H1 (cell line): ENCODE data around the gene UBQLN4. TPM values are rescaled to one million over a fixed set of nuclear protein-coding genes. Genes with fewer than 3 reads are reported as not detected.
A peak's percentile ranks its signal among the peaks of the same experiment; 100 is the strongest.

Experiments used
- CHD1 ChIP-seq: IDR thresholded peaks from 2 replicates; pipeline ENCODE4 v1.6.1; 2012; ENCODE audit warnings: low read depth, low read length, improper control_type of control experiment
- CTBP2 ChIP-seq: IDR thresholded peaks from 2 replicates; pipeline ENCODE4 v1.7.0; 2011; ENCODE audit warnings: borderline replicate concordance, mild to moderate bottlenecking, moderate library complexity, mixed read lengths, low read length; ENCODE audit not compliant: insufficient read depth, insufficient read length
- GTF2F1 ChIP-seq: IDR thresholded peaks from 2 replicates; pipeline ENCODE4 v1.6.1; 2012; ENCODE audit warnings: low read depth, low read length, improper control_type of control experiment, borderline replicate concordance
- KDM1A ChIP-seq: fragments of 200-600, 300-600 bp; sonication (generic); IDR thresholded peaks from 2 replicates; pipeline ENCODE4 v1.7.1; 2016; ENCODE audit warnings: mild to moderate bottlenecking, low read length, borderline replicate concordance
- KDM5A ChIP-seq: fragments of 200-600 bp; IDR thresholded peaks from 2 replicates; pipeline ENCODE4 v1.7.1; 2012; ENCODE audit warnings: mild to moderate bottlenecking, low read length, inconsistent platforms, mixed read lengths
- PHF8 ChIP-seq: fragments of 200-600 bp; sonication (generic); conservative IDR thresholded peaks from 2 replicates; pipeline ENCODE4 v1.7.1; 2012; ENCODE audit warnings: low read depth, mild to moderate bottlenecking, inconsistent platforms, low read length, moderate library complexity
- POLR2AphosphoS5 ChIP-seq: IDR thresholded peaks from 2 replicates; pipeline ENCODE4 v1.6.1; 2011; ENCODE audit warnings: low read depth, low read length
- RAD21 ChIP-seq, 2 experiments: IDR thresholded peaks in 1 of 2; conservative IDR thresholded peaks in 1 of 2; 2 replicates each; pipeline ENCODE4 v1.6.1; 2011; ENCODE audit warnings: low read depth in 2 of 2, low read length in 2 of 2, improper control_type of control experiment in 1 of 2, inconsistent platforms in 1 of 2, mild to moderate bottlenecking in 1 of 2, moderate library complexity in 1 of 2
- polyA plus RNA-seq, 7 experiments: library from polyadenylated mRNA; depleted of rRNA in 3 of 7; stranded (reverse) in 5 of 7; unstranded in 2 of 7; fragments of >200 nt in 5 of 7; fragments of 200-250 nt in 2 of 7; gene quantifications; 1 replicate in 5 of 7; 2 replicates in 1 of 7; 4 replicates in 1 of 7; pipeline versions ENCODE4 v1.2.1 to v1.2.3, GENCODE V29; 2011 to 2013; ENCODE audit warnings: missing spikeins in 2 of 7, mixed read lengths in 2 of 7
- total RNA-seq: library from RNA; stranded (reverse); fragmentation: NEBNext Ultra II Directional; extraction: Animal tissue kit (Norgen Biotek cat#: 25700); gene quantifications from 2 replicates; pipeline ENCODE4 v1.2.1, GENCODE V29; 2021
- TF ChIP-seq, protein P1 (sequence below): fragments of 300-600 bp; sonication (generic); IDR thresholded peaks from 2 replicates; pipeline ENCODE4 v1.7.1; 2012; ENCODE audit warnings: low read length, moderate library complexity, mild to moderate bottlenecking, inconsistent platforms; ENCODE audit not compliant: insufficient replicate concordance

Gene UBQLN4
- total and polyA plus RNA-seq, 2 of the 8 experiments (the other 6 are each of a cell fraction or from before 2014, with no cell fraction given): 37.7 to 52.0 TPM

DNA sequence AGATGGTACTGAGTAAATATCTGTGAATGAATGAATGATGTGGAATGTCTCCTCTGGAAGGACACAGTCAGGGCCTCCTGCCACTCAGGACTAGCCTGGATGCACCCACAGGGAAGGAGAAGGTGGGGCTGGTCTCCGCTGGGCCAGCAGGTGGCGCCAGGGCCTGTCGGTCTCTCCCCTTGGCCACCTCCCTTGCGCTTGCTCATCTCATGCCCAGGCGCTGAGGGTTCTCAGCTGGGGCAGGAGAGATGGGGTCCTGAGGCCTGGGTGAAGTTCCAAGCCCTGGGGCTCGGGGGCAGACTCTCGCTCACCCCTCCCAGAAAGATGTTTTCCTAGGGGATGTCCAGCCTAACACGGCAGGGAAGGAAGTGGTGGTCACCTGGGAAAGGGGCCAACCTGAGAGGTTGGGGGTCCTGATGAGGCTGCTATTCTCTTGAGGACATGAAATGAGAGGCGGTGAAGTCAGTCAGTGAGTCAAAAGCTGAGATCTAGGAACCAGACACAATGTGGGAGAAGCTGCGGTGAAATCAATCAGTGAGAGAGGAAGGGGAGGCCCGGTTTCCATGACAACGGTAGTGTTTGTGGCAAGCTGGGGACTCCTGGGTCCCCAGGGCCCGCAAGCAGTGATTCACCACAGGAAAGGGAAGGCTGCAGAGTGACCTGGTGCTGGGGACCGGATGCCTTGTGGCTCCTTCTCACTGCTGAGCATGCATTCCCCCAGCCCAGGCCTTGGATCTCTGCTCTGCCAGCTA is 43.2 kb upstream of the UBQLN4 start (continued):
- no peak for TF ChIP-seq KDM5A
- TF ChIP-seq CHD1: no peak
- TF ChIP-seq PHF8: no peak
- 0 out of 2 replicates have a peak, but pooled peaks have one; percentile 20 for TF ChIP-seq POLR2AphosphoS5
- peak; percentile 93 for TF ChIP-seq RAD21 (IDR thresholded peaks at IDR 0.05 in 1 of 2, conservative IDR thresholded peaks at IDR 0.05 in 1 of 2; ENCODE audit: low read depth in 2 of 2, low read length in 2 of 2)
- no peak for TF ChIP-seq KDM1A
- TF ChIP-seq GTF2F1: no peak
- TF ChIP-seq CTBP2: no peak
- TF ChIP-seq, protein P1, sequence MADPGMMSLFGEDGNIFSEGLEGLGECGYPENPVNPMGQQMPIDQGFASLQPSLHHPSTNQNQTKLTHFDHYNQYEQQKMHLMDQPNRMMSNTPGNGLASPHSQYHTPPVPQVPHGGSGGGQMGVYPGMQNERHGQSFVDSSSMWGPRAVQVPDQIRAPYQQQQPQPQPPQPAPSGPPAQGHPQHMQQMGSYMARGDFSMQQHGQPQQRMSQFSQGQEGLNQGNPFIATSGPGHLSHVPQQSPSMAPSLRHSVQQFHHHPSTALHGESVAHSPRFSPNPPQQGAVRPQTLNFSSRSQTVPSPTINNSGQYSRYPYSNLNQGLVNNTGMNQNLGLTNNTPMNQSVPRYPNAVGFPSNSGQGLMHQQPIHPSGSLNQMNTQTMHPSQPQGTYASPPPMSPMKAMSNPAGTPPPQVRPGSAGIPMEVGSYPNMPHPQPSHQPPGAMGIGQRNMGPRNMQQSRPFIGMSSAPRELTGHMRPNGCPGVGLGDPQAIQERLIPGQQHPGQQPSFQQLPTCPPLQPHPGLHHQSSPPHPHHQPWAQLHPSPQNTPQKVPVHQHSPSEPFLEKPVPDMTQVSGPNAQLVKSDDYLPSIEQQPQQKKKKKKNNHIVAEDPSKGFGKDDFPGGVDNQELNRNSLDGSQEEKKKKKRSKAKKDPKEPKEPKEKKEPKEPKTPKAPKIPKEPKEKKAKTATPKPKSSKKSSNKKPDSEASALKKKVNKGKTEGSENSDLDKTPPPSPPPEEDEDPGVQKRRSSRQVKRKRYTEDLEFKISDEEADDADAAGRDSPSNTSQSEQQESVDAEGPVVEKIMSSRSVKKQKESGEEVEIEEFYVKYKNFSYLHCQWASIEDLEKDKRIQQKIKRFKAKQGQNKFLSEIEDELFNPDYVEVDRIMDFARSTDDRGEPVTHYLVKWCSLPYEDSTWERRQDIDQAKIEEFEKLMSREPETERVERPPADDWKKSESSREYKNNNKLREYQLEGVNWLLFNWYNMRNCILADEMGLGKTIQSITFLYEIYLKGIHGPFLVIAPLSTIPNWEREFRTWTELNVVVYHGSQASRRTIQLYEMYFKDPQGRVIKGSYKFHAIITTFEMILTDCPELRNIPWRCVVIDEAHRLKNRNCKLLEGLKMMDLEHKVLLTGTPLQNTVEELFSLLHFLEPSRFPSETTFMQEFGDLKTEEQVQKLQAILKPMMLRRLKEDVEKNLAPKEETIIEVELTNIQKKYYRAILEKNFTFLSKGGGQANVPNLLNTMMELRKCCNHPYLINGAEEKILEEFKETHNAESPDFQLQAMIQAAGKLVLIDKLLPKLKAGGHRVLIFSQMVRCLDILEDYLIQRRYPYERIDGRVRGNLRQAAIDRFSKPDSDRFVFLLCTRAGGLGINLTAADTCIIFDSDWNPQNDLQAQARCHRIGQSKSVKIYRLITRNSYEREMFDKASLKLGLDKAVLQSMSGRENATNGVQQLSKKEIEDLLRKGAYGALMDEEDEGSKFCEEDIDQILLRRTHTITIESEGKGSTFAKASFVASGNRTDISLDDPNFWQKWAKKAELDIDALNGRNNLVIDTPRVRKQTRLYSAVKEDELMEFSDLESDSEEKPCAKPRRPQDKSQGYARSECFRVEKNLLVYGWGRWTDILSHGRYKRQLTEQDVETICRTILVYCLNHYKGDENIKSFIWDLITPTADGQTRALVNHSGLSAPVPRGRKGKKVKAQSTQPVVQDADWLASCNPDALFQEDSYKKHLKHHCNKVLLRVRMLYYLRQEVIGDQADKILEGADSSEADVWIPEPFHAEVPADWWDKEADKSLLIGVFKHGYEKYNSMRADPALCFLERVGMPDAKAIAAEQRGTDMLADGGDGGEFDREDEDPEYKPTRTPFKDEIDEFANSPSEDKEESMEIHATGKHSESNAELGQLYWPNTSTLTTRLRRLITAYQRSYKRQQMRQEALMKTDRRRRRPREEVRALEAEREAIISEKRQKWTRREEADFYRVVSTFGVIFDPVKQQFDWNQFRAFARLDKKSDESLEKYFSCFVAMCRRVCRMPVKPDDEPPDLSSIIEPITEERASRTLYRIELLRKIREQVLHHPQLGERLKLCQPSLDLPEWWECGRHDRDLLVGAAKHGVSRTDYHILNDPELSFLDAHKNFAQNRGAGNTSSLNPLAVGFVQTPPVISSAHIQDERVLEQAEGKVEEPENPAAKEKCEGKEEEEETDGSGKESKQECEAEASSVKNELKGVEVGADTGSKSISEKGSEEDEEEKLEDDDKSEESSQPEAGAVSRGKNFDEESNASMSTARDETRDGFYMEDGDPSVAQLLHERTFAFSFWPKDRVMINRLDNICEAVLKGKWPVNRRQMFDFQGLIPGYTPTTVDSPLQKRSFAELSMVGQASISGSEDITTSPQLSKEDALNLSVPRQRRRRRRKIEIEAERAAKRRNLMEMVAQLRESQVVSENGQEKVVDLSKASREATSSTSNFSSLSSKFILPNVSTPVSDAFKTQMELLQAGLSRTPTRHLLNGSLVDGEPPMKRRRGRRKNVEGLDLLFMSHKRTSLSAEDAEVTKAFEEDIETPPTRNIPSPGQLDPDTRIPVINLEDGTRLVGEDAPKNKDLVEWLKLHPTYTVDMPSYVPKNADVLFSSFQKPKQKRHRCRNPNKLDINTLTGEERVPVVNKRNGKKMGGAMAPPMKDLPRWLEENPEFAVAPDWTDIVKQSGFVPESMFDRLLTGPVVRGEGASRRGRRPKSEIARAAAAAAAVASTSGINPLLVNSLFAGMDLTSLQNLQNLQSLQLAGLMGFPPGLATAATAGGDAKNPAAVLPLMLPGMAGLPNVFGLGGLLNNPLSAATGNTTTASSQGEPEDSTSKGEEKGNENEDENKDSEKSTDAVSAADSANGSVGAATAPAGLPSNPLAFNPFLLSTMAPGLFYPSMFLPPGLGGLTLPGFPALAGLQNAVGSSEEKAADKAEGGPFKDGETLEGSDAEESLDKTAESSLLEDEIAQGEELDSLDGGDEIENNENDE: no peak
